ENCODE measurements around the gene B3GAT3.

- no peak for TF ChIP-seq CTCF (IDR thresholded peaks at IDR 0.05)
- TF ChIP-seq POLR2A (IDR thresholded peaks at IDR 0.05) = no peak
These were observed 45.7 kb upstream of the B3GAT3 start for GRCh38 chr11:62667460-62667859.
